Prostate gland (tissue), 2 donors: Measurements from ENCODE around the gene SLC25A23.

ENCODE experiments used
- POLR2A ChIP-seq: fragments of 450-650 bp; IDR thresholded peaks from one replicate; pipeline ENCODE4 v1.6.1; 2016; ENCODE audit warnings: antibody characterized with exemption, mild to moderate bottlenecking
- TF ChIP-seq, protein P1 (sequence below), 4 experiments: fragments of 200-600 bp in 2 of 4; fragments of 450-650 bp in 2 of 4; sonication (generic) in 2 of 4; IDR thresholded peaks; 1 replicate in 3 of 4; 2 replicates in 1 of 4; pipeline ENCODE4 v1.5.1; 2016 to 2019; ENCODE audit warnings: antibody characterized with exemption in 4 of 4, mild to moderate bottlenecking in 2 of 4, moderate library complexity in 2 of 4

DNA sequence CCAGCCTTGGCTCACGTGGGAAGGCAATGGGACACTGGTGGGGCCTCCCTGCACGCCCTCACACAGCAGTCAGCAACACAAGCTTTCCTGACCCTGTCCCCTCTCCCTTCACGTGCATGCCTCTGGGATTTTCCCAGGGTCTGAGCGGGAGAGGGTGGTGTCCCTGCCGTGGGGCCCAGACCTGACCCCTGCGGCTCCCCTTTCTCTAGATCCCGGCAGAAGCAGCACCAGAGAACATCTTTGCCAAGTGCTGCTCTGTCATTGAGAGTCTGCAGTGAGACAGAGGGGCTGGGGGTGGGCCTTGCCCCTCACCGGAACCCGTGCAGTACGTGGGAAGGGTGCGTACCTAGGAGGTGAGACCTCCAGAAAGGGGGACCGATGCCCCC lies 47.5 kb downstream of the SLC25A23 start:
- TF ChIP-seq, protein P1, sequence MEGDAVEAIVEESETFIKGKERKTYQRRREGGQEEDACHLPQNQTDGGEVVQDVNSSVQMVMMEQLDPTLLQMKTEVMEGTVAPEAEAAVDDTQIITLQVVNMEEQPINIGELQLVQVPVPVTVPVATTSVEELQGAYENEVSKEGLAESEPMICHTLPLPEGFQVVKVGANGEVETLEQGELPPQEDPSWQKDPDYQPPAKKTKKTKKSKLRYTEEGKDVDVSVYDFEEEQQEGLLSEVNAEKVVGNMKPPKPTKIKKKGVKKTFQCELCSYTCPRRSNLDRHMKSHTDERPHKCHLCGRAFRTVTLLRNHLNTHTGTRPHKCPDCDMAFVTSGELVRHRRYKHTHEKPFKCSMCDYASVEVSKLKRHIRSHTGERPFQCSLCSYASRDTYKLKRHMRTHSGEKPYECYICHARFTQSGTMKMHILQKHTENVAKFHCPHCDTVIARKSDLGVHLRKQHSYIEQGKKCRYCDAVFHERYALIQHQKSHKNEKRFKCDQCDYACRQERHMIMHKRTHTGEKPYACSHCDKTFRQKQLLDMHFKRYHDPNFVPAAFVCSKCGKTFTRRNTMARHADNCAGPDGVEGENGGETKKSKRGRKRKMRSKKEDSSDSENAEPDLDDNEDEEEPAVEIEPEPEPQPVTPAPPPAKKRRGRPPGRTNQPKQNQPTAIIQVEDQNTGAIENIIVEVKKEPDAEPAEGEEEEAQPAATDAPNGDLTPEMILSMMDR (IDR thresholded peaks at IDR 0.05): no peak
- no peak for TF ChIP-seq POLR2A
